GM18502 (cell line): ENCODE results near the gene GNAO1.
"Not testable (repeated sequence)": the region's sequence is repeated elsewhere in the genome, so short reads cannot be mapped to it uniquely, and the experiment has no call there.

ENCODE experiments used
- ATAC-seq: cut with Tn5 transposase; IDR thresholded peaks from one replicate; pipeline ENCODE4 v1.9.1; 2021; ENCODE audit warnings: mild to moderate bottlenecking; ENCODE audit not compliant: unreplicated experiment, poor library complexity

GNAO1 gene

DNA sequence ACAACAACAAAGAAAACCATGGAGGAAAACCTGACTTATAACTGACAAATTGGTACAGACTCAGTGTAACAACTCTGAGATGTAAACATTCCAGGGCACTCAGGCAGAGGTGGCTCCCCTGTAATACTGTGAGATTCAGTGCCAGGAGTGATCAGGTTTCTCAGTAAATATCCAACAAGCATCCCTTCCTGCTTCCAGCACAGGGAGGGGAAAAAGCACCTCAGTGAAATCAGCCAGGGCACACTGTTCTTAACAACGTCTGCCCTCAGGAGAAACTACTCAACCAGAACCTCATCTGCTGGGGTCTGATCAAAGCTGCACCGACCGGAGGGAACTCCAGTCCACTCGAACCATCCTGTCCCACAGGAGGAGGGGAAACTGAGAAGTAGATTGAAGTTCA lies 181.7 kb downstream of the GNAO1 start:
- no peak for ATAC-seq

DNA sequence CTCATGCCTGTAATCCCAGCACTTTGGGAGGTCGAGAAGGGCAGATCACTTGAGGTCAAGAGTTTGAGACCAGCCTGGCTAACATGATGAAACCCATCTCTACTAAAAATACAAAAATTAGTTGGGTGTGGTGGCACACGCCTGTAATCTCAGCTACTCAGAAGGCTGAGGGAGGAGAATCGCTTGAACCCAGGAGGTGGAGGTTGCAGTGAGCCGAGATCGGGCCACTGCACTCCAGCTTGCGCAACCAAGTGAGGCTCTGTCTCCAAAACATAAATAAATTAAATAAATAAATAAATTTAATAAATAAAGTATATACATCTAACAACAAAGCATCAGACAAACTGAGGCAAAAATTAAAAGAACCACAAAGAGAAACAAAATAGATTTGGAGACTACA lies 184.5 kb downstream of the GNAO1 start:
- not testable (repeated sequence) for ATAC-seq

- not testable (repeated sequence) for ATAC-seq
Measured at GRCh38 chr16:56379044-56379443, 187.8 kb downstream of the GNAO1 start.

GRCh38 chr16:56380778-56381485 lies 189.6 kb downstream of the GNAO1 start:
- not testable (repeated sequence) for ATAC-seq

DNA sequence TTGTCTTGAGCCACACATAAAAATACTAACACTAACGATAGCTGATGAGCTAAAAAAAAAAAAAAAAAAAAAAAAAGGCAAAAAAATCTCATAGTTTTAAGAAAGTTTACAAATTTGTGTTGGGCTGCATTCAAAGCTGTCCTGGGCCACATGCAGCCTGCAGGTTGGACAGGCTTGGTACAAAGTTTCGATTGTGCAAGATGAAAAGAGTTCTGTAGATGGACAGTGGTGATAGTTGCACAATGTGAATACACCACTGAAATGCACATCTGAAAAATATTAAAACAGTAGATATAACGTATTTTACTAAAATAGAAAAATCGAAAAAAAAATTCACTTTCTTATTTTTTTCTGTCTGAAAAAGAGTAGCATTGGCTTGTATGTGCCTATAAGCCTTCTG lies 191.2 kb downstream of the GNAO1 start:
- no peak for ATAC-seq

DNA sequence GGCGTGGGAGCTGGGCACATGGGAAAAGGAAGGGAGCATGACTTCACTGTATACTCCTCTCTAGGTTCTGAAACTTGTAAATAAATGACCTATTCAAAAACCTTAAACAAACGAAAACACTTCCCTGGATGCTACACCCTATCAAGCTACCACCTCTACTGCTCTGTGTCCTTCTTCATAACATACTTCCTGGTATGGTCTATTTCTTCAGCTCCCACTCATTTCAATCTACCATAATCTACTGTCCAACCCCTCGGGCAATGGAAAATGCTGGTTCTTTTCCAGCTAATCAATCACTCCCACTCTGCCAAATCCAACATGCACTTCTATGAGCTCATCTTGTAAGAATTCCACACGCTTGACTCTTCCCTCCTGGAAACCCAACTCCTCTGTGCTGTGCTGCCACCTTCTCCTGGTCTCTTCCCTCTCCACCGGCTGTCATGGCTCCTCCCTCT lies 191.6 kb downstream of the GNAO1 start:
- ATAC-seq, result no peak

DNA sequence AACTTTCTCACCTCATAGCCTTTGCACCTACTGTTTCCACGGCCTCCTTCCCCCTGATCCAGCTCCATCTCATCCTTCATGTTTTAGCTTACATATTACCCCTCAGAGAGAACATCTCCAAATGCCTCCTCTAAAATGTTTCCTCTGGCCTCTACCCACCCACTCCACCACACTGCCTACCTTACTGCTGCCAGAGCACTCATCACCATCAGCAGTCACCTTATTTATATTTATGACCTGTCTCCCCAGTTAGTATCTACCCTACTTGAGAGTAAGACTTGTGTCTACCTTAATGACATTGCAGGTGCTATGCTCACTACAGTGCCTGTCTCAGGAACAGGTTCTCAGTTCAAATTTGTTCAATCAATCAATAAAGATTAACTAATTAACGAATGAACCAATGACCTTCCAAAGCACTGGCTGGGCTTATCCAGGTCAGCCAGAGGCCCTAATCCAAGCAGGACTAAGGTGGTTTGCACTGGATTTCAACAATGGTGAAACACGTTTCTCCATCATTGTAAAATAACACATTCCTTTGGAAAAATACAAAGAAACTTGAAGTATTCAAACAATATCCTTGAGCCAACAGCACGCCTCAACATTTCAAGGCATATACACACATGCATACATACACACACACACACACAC lies 192.9 kb downstream of the GNAO1 start:
- no peak for ATAC-seq

DNA sequence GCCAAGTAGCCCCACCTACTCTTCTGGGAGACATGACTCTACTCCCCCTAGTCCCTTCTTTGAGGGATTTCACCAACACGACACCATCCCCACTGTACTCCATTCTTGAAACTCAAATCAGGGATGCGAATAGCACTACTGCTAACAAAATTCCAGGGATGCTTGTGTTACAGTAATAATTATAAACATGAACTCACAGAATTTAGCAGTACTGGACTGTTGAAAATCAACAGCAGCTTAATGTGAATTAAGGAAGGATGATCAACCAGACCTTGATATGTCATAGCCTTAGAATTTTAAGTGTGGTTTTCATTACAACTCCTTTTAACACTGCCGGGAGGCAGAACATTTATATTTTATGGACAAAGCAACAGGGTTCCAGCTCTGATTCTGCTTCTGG lies 196.1 kb downstream of the GNAO1 start:
- ATAC-seq, result no peak

DNA sequence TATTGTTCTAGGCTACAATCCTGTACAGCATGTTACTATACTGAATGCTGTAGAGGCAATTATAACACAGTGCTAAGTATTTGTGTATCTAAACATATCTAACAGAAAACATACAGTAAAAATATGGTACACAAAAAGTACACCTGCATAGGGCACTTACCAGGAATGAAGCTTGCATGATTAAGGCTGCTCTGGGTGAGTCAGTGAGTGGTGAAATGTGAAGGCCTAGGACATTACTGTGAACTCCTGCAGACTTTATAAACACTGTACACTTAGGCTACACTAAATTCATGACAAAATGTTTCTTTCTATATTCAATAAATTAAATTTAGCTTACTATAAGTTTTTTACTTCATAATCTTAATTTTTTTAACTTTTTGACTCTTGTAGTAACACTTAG lies 196.9 kb downstream of the GNAO1 start:
- no peak for ATAC-seq

DNA sequence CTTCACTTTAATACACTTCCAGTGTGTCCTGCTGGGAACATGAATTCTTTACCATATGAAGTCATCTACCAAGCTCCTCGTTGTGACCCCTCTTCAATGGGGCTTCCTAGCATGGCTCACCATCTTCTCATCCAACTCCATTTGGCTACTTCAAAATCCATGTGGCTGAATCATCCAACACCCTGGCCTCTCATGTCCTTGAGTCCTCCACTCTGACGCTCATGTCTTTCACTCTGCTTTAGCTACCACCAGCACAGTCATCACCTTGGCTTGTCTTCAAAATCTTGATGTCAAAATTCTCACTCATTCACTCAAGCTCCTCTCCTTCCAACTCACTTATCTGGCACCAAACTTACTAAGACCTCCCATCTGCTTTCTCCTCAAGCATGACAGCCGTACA lies 198.3 kb downstream of the GNAO1 start:
- no peak for ATAC-seq

- not testable (repeated sequence) for ATAC-seq
Measured at GRCh38 chr16:56396724-56397123, 205.4 kb downstream of the GNAO1 start.

- no peak for ATAC-seq
Measured at GRCh38 chr16:56399047-56399446, 207.8 kb downstream of the GNAO1 start.

GRCh38 chr16:56399486-56399885 lies 208.2 kb downstream of the GNAO1 start:
- no peak for ATAC-seq

GRCh38 chr16:56400458-56400857 lies 209.2 kb downstream of the GNAO1 start:
- no peak for ATAC-seq

DNA sequence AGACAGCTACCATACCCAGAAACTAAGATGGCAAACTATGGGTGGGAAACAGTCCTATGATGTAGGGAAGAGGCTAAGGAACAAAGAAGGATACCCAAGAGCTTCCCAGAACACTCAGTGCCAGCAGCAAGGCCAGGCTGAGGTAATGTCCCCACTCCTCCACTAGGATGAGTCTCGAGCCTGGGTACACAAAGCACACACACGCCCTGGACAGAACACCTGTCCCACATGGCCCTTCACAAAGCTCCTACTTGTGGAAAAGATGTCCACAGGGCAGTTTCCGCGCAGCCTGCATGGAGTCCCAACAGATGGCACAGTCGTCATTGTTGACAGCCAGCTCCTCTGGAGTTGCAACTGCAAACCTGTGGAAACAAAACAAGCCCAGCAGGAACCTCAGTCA lies 210.2 kb downstream of the GNAO1 start:
- no peak for ATAC-seq

DNA sequence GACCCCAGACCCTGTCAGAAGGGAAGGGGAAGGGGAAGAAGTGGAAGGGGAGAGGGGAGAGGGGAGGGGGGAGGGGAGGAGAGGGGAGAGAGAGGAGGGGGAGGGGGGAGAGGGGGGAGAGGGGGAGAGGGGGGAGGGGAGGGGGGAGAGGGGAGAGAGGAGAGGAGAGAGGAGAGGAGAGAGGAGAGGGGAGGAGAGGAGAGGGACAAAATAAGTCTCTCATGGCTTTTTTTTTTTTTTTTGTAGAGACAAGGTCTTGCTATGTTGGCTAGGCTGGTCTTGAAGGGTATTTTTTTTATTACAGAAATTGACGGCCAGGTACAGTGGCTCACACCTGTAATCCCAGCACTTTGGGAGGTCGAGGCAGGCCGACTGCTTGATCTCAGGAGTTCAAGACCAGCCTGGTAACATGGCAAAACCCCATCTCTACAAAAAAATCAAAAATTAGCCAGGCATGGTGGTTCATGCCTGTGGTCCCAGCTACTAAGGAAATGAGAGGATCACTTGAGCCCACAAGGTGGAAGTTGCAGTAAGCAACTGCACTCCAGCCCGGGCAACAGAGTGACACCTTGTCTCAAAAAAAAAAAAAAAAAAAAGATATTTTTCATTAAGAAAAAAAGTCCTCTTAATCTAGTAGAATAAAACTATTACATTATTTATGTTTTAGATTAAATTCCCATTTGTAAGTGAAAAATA lies 214.8 kb downstream of the GNAO1 start:
- ATAC-seq, result no peak
